Thoracic aorta (tissue), 2 donors: ENCODE results near the gene BICC1. TPM values are rescaled to one million over a fixed set of nuclear protein-coding genes. Genes with fewer than 3 reads are reported as not detected.

Experiments
- ATAC-seq: fragments of 150-250 bp; one replicate; pipeline ENCODE4 v1.8.0; 2017; ENCODE audit warnings: low read depth; ENCODE audit not compliant: insufficient number of reproducible peaks, low FRiP score
- DNase-seq: peaks from one replicate; pipeline ENCODE4 v3.0.0-alpha.2; 2020; ENCODE audit warnings: low spot score
- H3K27ac ChIP-seq, 2 donors: fragments of 200-600 bp; sonication (generic); 1 replicate in 1 of 2; 2 replicates in 1 of 2; pipeline ENCODE4 v1.5.1; 2016; ENCODE audit warnings: mild to moderate bottlenecking in 2 of 2, moderate library complexity in 2 of 2
- H3K27me3 ChIP-seq: fragments of 200-600 bp; sonication (generic); replicated peaks from 2 replicates; pipeline ENCODE4 v1.6.0; 2016; ENCODE audit warnings: mild to moderate bottlenecking; ENCODE audit not compliant: insufficient read depth
- H3K36me3 ChIP-seq: fragments of 200-600 bp; sonication (generic); one replicate; pipeline ENCODE4 v1.5.1; 2016
- H3K4me1 ChIP-seq, 2 donors: fragments of 200-600 bp; sonication (generic); 1 replicate in 1 of 2; 2 replicates in 1 of 2; pipeline versions ENCODE4 v1.5.1 to v1.6.0; 2016; ENCODE audit warnings: low read depth in 2 of 2, mild to moderate bottlenecking in 1 of 2; ENCODE audit not compliant: control insufficient read depth in 1 of 2
- H3K4me3 ChIP-seq: fragments of 200-600 bp; sonication (generic); 2 replicates; pipeline ENCODE4 v1.5.1; 2016; ENCODE audit warnings: mild to moderate bottlenecking
- H3K9me3 ChIP-seq: fragments of 200-600 bp; sonication (generic); 2 replicates; pipeline ENCODE4 v1.5.1; 2016
- CTCF ChIP-seq: fragments of 200-600 bp; sonication (generic); IDR thresholded peaks from one replicate; pipeline ENCODE4 v1.5.1; 2019; ENCODE audit warnings: antibody characterized with exemption
- total RNA-seq, 2 donors: library from RNA; depleted of rRNA; stranded (reverse); fragments of >200 nt; gene quantifications; one replicate each; pipeline versions ENCODE4 v1.1.0 to v1.2.3, GENCODE V29; 2016

Gene BICC1
- total RNA-seq, 2 donors from 2014 or later, result 20.4 to 28.1 TPM

GRCh38 chr10:58817201-58817846 lies 304.7 kb downstream of the BICC1 start:
- DNase-seq, result no peak
- TF ChIP-seq CTCF, result no peak
- H3K36me3 ChIP-seq, result no peaks in the 10 kb centered on the region
- H3K27ac ChIP-seq, result no peak overlapping the region
- no peak overlapping the region for H3K4me3 ChIP-seq
- peaks cover 0 to 13% of the 10 kb centered on the region in 2 donors for H3K4me1 ChIP-seq
- H3K9me3 ChIP-seq, result no peaks in the 10 kb centered on the region
- no peak for ATAC-seq
- no peaks in the 10 kb centered on the region for H3K27me3 ChIP-seq

GRCh38 chr10:58818900-58819299 lies 306.2 kb downstream of the BICC1 start:
- ATAC-seq, result no peak
- no peak for DNase-seq
- Histone ChIP-seq H3K27ac (no peak overlapping the region), H3K27me3 (no peaks in the 10 kb centered on the region), H3K9me3 (no peaks in the 10 kb centered on the region), H3K4me1 (peaks cover 0 to 13% of the 10 kb centered on the region in 2 donors), H3K4me3 (no peak overlapping the region), H3K36me3 (no peaks in the 10 kb centered on the region)
- no peak for TF ChIP-seq CTCF

DNA sequence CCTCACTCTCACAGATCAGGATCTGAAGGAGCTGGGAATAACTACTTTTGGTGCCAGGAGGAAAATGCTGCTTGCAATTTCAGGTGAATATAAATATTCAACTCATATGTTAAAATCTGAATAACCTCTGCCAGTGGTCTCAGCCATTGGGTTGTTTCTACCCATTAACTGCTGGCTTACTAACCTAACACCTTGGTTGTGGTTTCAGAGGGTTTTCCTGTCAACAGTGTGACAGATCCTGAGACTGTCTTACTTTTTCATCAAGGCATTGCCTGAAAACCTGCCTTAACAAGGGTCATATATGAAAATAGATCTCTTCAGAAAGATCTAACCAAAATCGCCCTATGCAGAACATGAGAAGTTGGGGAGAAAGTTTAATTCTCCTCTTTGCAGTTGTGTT lies 307.7 kb downstream of the BICC1 start:
- Histone ChIP-seq H3K4me3 (no peak overlapping the region), H3K9me3 (no peaks in the 10 kb centered on the region), H3K27ac (no peak overlapping the region), H3K4me1 (peaks cover 0 to 13% of the 10 kb centered on the region in 2 donors), H3K27me3 (no peaks in the 10 kb centered on the region), H3K36me3 (no peaks in the 10 kb centered on the region)
- ATAC-seq (no peak), DNase-seq (no peak)
- TF ChIP-seq CTCF, result no peak

- DNase-seq, result no peak
- no peak overlapping the region for H3K27ac ChIP-seq
- H3K36me3 ChIP-seq, result no peaks in the 10 kb centered on the region
- no peak for ATAC-seq
- H3K4me3 ChIP-seq, result no peak overlapping the region
- TF ChIP-seq CTCF, result no peak
- H3K9me3 ChIP-seq, result no peaks in the 10 kb centered on the region
- peaks cover 0 to 13% of the 10 kb centered on the region in 2 donors for H3K4me1 ChIP-seq
- no peaks in the 10 kb centered on the region for H3K27me3 ChIP-seq
These were observed 308.4 kb downstream of the BICC1 start for GRCh38 chr10:58820861-58821751.

DNA sequence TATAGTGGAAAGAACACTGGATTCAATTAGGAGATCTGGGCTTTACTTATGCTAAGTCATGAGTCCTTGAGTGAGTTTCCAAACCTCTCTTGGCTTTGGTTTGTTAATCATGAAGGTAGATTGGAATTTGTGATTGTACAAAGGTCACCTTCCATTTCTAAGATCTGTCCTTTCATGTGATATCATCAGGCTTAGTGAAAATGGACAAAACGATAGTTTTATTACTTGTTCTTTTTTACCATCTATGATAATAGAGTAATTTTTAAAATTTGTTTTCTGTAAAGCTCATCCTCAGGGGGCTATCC lies 309.0 kb downstream of the BICC1 start:
- Histone ChIP-seq H3K27me3 (no peaks in the 10 kb centered on the region), H3K36me3 (no peaks in the 10 kb centered on the region), H3K4me3 (no peak overlapping the region), H3K4me1 (peaks cover 0 to 13% of the 10 kb centered on the region in 2 donors), H3K9me3 (no peaks in the 10 kb centered on the region), H3K27ac (no peak overlapping the region)
- DNase-seq (no peak), ATAC-seq (no peak)
- no peak for TF ChIP-seq CTCF
